Neuron (in vitro differentiated cells): Measurements from ENCODE around the gene HLA-DRA.
"Not testable (repeated sequence)": the region's sequence is repeated elsewhere in the genome, so short reads cannot be mapped to it uniquely, and the experiment has no call there.

ENCODE experiments used
- H2AFZ ChIP-seq: one replicate; pipeline ENCODE4 v1.6.1; 2013; ENCODE audit warnings: low read depth, mild to moderate bottlenecking, inconsistent platforms, low read length, moderate library complexity
- H3K27me3 ChIP-seq: one replicate; pipeline ENCODE4 v1.6.1; 2013; ENCODE audit warnings: low read length; ENCODE audit not compliant: insufficient read depth
- H3K36me3 ChIP-seq: one replicate; pipeline ENCODE4 v1.6.1; 2013; ENCODE audit warnings: low read length; ENCODE audit not compliant: insufficient read depth
- H3K4me1 ChIP-seq: one replicate; pipeline ENCODE4 v1.6.1; 2013; ENCODE audit warnings: low read length; ENCODE audit not compliant: insufficient read depth
- H3K4me3 ChIP-seq: 2 replicates; pipeline ENCODE4 v1.5.1; 2013; ENCODE audit warnings: mild to moderate bottlenecking, low read length, moderate library complexity
- H3K9me3 ChIP-seq: one replicate; pipeline ENCODE4 v1.6.1; 2013; ENCODE audit warnings: low read length

The HLA-DRA gene

GRCh38 chr6:32439139-32439538, 548 bp upstream of the HLA-DRA start:
- H3K27me3 ChIP-seq: no peaks in the 10 kb centered on the region
- H3K9me3 ChIP-seq: no peaks in the 10 kb centered on the region
- no peak overlapping the region for H3K4me3 ChIP-seq
- H3K36me3 ChIP-seq: no peaks in the 10 kb centered on the region
- H3K4me1 ChIP-seq: no peaks in the 10 kb centered on the region
- no peak overlapping the region for H2AFZ ChIP-seq

- H2AFZ ChIP-seq: no peak overlapping the region
- no peaks in the 10 kb centered on the region for H3K27me3 ChIP-seq
- H3K4me1 ChIP-seq: no peaks in the 10 kb centered on the region
- no peaks in the 10 kb centered on the region for H3K36me3 ChIP-seq
- H3K9me3 ChIP-seq: no peaks in the 10 kb centered on the region
- no peak overlapping the region for H3K4me3 ChIP-seq
Measured at GRCh38 chr6:32442243-32442667, 2.6 kb downstream of the HLA-DRA start.

- Histone ChIP-seq H2AFZ (no peak overlapping the region), H3K36me3 (no peaks in the 10 kb centered on the region), H3K27me3 (no peaks in the 10 kb centered on the region), H3K9me3 (no peaks in the 10 kb centered on the region), H3K4me1 (no peaks in the 10 kb centered on the region), H3K4me3 (no peak overlapping the region)
Measured at GRCh38 chr6:32442977-32443552, 3.4 kb downstream of the HLA-DRA start.

GRCh38 chr6:32444433-32444832, 4.7 kb downstream of the HLA-DRA start:
- Histone ChIP-seq H3K9me3 (no peaks in the 10 kb centered on the region), H3K4me1 (no peaks in the 10 kb centered on the region), H3K4me3 (no peak overlapping the region), H3K36me3 (no peaks in the 10 kb centered on the region), H3K27me3 (no peaks in the 10 kb centered on the region), H2AFZ (no peak overlapping the region)

GRCh38 chr6:32445321-32445854, 5.7 kb downstream of the HLA-DRA start:
- Histone ChIP-seq H3K36me3 (no peaks in the 10 kb centered on the region), H3K9me3 (no peaks in the 10 kb centered on the region), H3K27me3 (no peaks in the 10 kb centered on the region), H2AFZ (no peak overlapping the region), H3K4me1 (no peaks in the 10 kb centered on the region), H3K4me3 (no peak overlapping the region)

- no peaks in the 10 kb centered on the region for H3K36me3 ChIP-seq
- H3K9me3 ChIP-seq: no peaks in the 10 kb centered on the region
- no peaks in the 10 kb centered on the region for H3K27me3 ChIP-seq
- no peaks in the 10 kb centered on the region for H3K4me1 ChIP-seq
- H3K4me3 ChIP-seq: no peak overlapping the region
- no peak overlapping the region for H2AFZ ChIP-seq
Measured at GRCh38 chr6:32447932-32448331, 8.2 kb downstream of the HLA-DRA start.

- no peak overlapping the region for H3K4me3 ChIP-seq
- H3K36me3 ChIP-seq: no peaks in the 10 kb centered on the region
- no peaks in the 10 kb centered on the region for H3K27me3 ChIP-seq
- no peak overlapping the region for H2AFZ ChIP-seq
- no peaks in the 10 kb centered on the region for H3K4me1 ChIP-seq
- no peaks in the 10 kb centered on the region for H3K9me3 ChIP-seq
Measured at GRCh38 chr6:32449088-32449736, 9.5 kb downstream of the HLA-DRA start.

- no peak overlapping the region for H2AFZ ChIP-seq
Measured at GRCh38 chr6:32457054-32457453, 17.4 kb downstream of the HLA-DRA start.

GRCh38 chr6:32459781-32460424, 20.2 kb downstream of the HLA-DRA start:
- no peak overlapping the region for H3K4me3 ChIP-seq
- H2AFZ ChIP-seq: no peak overlapping the region
- no peaks in the 10 kb centered on the region for H3K9me3 ChIP-seq
- no peaks in the 10 kb centered on the region for H3K4me1 ChIP-seq
- H3K27me3 ChIP-seq: no peaks in the 10 kb centered on the region
- no peaks in the 10 kb centered on the region for H3K36me3 ChIP-seq

More at GRCh38 chr6:32457054-32457453, 17.4 kb downstream of the HLA-DRA start:
- Histone ChIP-seq H3K4me3 (no peak overlapping the region), H3K27me3 (no peaks in the 10 kb centered on the region), H3K9me3 (no peaks in the 10 kb centered on the region), H3K4me1 (no peaks in the 10 kb centered on the region), H3K36me3 (no peaks in the 10 kb centered on the region)

- no peak overlapping the region for H2AFZ ChIP-seq
- H3K36me3 ChIP-seq: no peaks in the 10 kb centered on the region
- no peaks in the 10 kb centered on the region for H3K4me1 ChIP-seq
- H3K9me3 ChIP-seq: no peaks in the 10 kb centered on the region
- H3K27me3 ChIP-seq: no peaks in the 10 kb centered on the region
- H3K4me3 ChIP-seq: no peak overlapping the region
Measured at GRCh38 chr6:32460528-32460927, 20.8 kb downstream of the HLA-DRA start.

- no peaks in the 10 kb centered on the region for H3K36me3 ChIP-seq
- H2AFZ ChIP-seq: no peak overlapping the region
- H3K4me1 ChIP-seq: no peaks in the 10 kb centered on the region
- H3K4me3 ChIP-seq: no peak overlapping the region
- H3K27me3 ChIP-seq: no peaks in the 10 kb centered on the region
- H3K9me3 ChIP-seq: no peaks in the 10 kb centered on the region
Measured at GRCh38 chr6:32461493-32461892, 21.8 kb downstream of the HLA-DRA start.

- Histone ChIP-seq H3K9me3 (no peaks in the 10 kb centered on the region), H3K4me1 (no peaks in the 10 kb centered on the region), H3K4me3 (no peak overlapping the region), H3K36me3 (no peaks in the 10 kb centered on the region), H2AFZ (no peak overlapping the region), H3K27me3 (no peaks in the 10 kb centered on the region)
Measured at GRCh38 chr6:32462609-32463008, 22.9 kb downstream of the HLA-DRA start.

GRCh38 chr6:32467743-32468503, 28.2 kb downstream of the HLA-DRA start:
- not testable (repeated sequence) for H3K36me3 ChIP-seq, H3K27me3 ChIP-seq, H3K4me3 ChIP-seq, H2AFZ ChIP-seq, H3K9me3 ChIP-seq, H3K4me1 ChIP-seq
